Measurements from ENCODE around the gene RALGAPA2. TPM values are rescaled to one million over a fixed set of nuclear protein-coding genes. Genes with fewer than 3 reads are reported as not detected.

Gene RALGAPA2
- total and polyA plus RNA-seq, 2 of the 13 experiments (the other 11 are each of a cell fraction or from before 2014, with no cell fraction given), result 13.8 to 17.7 TPM

GRCh38 chr20:20519269-20519668 is 193.2 kb downstream of the RALGAPA2 start (continued):
- TF ChIP-seq ZBTB37 (CRISPR knock-in tag; IDR thresholded peaks at IDR 0.05), result peak; percentile 75; the same call in 1 of the 2 replicates
- no peak for TF ChIP-seq ZNF784 (CRISPR knock-in tag; IDR thresholded peaks at IDR 0.05; ENCODE audit: borderline replicate concordance)
- TF ChIP-seq SMARCE1 (IDR thresholded peaks at IDR 0.05; ENCODE audit: borderline replicate concordance), result no peak
- no peak for TF ChIP-seq NONO (IDR thresholded peaks at IDR 0.05)
- TF ChIP-seq NONO (CRISPR knock-in tag; conservative IDR thresholded peaks at IDR 0.05), result no peak
- TF ChIP-seq ZSCAN29 (CRISPR knock-in tag; conservative IDR thresholded peaks at IDR 0.05), result no peak
- no peak for TF ChIP-seq SIX1 (CRISPR knock-in tag; IDR thresholded peaks at IDR 0.05; ENCODE audit: borderline replicate concordance)
- TF ChIP-seq MED1 (CRISPR knock-in tag; IDR thresholded peaks at IDR 0.05), result peak; percentile 45; the same call in 1 of the 2 replicates
- TF ChIP-seq MLX (CRISPR knock-in tag; IDR thresholded peaks at IDR 0.05), result peak; percentile 27; the same call in 1 of the 2 replicates
- 0 out of 2 replicates have a peak, but pooled peaks have one; percentile 26 for TF ChIP-seq GATAD2A (CRISPR knock-in tag; IDR thresholded peaks at IDR 0.05)
- no peak for TF ChIP-seq SNAPC4 (CRISPR knock-in tag; IDR thresholded peaks at IDR 0.05)
- TF ChIP-seq RCOR2 (CRISPR knock-in tag; IDR thresholded peaks at IDR 0.05), result peak; percentile 42; the same call in 1 of the 2 replicates
- peak; percentile 64 for TF ChIP-seq TEAD3 (CRISPR knock-in tag; optimal IDR thresholded peaks at IDR 0.05; ENCODE audit: borderline replicate concordance)
- TF ChIP-seq ZNF331 (CRISPR knock-in tag; IDR thresholded peaks at IDR 0.05), result no peak
- TF ChIP-seq ELF3 (CRISPR knock-in tag; IDR thresholded peaks at IDR 0.05), result peak; percentile 44; the same call in 1 of the 2 replicates
- no peak for TF ChIP-seq NFIB (CRISPR knock-in tag; IDR thresholded peaks at IDR 0.05; ENCODE audit: borderline replicate concordance)
- TF ChIP-seq ZNF644 (CRISPR knock-in tag; IDR thresholded peaks at IDR 0.05; ENCODE audit: low read depth), result peak; percentile 36; the same call in 1 of the 2 replicates
- TF ChIP-seq BCLAF1 (IDR thresholded peaks at IDR 0.05), result no peak
- TF ChIP-seq POLR2G (IDR thresholded peaks at IDR 0.05; ENCODE audit: low read depth, low read length), result no peak

All from HepG2 (cell line).